Activated effector memory CD4-positive, alpha-beta T cell treated with anti-CD3 and anti-CD28 coated beads, Interleukin-2, amount 50 U/mL, for 16 hours (primary cell): ENCODE measurements around the gene INPP5K.
"Not testable (repeated sequence)": the region's sequence is repeated elsewhere in the genome, so short reads cannot be mapped to it uniquely, and the experiment has no call there.

Experiments
- DNase-seq: peaks from one replicate; pipeline ENCODE4 v3.0.0-alpha.2; 2020

INPP5K gene

DNA sequence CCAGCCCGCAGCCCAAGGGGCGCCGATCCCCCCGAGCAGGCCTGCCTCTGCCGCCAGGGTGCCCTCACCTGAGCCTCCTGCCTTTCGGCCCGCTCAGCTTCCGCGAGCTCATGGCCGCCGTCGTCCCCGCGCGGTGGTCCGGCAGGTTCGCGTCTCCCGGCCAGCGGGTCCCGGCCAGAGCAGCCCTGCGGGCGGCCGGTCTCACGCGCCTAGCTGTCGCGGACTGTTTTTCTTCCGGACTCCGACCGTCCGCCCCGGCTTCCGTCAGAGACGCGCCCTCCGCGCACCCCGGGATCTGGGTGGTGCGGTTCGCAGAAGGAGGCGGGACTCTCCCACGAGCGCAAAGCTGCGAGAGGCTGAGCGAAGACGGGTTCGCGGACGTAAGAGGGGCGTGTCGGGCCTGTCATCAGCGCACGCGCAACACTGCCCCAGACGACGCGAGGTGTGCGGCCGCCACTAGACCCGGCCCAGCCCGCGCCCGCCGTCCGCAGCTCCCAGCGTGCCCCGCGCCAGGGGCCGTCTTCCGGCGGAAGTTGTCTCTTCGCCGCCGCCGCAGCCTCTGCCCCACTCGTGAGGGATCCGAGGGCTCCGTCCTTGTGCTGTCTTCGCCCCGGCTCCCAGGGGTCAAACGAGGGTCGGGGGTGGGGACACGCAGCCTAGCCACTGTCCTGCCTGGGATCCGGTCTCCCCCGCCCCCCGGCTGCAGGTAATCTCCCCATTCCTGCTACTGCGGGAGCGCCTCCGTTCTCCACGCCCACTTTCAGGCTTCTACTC is at the start of gene INPP5K:
TSS of gene INPP5K (minus strand) at position 225 of the 774 bp plus-strand sequence. CDS start at position 112, 113 bp downstream.
- peak; percentile 99 for DNase-seq

GRCh38 chr17:1565877-1566276 is 49.5 kb upstream of the INPP5K start:
- no peak for DNase-seq

DNA sequence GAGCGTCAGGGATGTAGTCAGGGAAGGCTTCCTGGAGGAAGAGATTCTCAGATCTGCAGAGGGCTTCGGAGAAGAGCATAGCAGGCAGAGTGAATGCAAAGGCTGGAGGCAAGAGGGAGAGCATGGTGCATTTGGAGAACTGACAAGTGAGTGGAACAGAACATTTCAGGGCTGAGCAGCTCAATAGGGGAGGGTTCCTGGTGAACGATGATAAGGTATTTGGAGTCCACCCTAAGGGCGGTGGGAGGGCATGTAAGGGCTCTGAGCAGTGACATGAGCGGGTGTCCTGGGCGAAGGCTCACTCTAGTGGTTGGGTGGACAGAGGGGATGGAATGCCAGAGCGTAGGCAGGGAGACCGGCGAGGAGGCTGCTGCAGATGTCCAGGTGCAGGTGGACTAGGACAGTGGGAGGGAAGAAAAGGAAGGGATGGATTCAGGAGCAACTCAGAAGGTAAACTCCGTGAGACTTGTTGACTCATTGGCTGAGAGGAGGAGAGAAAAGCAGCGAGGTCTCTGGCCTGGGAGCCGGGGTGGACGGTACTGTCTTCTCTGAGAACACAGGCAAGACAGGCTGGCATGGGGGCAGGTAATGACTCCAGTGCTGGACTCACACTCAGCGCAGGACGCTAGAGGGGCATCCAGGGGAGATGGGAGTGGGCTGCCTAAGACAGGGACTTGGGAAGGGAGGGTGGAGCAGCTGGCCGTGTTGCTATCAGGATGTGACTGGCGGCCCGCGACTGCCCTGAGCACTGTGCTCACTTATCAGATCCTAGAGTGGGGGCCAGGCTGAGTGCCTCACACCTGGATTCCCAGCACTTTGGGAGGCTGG is 47.6 kb upstream of the INPP5K start:
- no peak for DNase-seq

- DNase-seq: not testable (repeated sequence)
Measured at GRCh38 chr17:1563471-1563785, 47.0 kb upstream of the INPP5K start.

- DNase-seq: no peak
Measured at GRCh38 chr17:1562176-1562643, 45.8 kb upstream of the INPP5K start.

DNA sequence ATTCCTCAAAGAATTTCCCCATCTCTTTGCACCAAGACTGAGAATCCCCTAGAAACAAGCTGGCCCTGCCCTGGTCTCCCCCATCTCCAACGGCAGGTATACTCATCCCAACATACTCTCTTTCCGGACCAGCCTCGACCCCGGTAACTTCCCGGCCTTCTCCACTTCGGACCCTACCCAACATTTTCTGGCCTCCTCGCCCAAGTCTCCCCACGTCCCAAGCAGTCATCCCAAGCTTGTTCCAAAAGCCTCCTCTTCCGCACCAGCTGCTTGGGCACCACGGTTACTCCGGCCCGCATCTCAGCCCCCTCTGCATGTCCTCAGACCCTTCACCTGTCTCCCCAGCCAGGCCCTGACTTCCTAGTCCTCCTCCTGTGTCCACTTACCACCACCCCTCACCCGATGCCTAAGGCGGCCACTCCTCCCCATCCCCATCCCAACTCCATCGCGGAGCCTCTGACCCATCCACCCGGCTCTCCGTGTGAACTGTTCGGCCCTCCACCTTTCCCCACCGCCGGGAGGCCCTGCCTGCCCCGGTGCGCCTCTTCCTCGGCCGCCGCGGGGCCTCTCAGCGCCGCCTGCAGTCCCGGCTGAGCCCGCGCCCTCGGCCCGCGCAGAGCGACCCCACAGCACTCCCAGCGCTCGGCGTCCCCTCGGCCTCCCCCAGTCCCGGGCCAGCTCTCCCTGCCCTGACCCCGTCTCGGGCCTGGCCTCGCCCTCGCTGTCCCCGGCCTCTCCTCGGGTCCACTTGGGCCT is 45.2 kb upstream of the INPP5K start:
- peak; percentile 81 for DNase-seq

DNA sequence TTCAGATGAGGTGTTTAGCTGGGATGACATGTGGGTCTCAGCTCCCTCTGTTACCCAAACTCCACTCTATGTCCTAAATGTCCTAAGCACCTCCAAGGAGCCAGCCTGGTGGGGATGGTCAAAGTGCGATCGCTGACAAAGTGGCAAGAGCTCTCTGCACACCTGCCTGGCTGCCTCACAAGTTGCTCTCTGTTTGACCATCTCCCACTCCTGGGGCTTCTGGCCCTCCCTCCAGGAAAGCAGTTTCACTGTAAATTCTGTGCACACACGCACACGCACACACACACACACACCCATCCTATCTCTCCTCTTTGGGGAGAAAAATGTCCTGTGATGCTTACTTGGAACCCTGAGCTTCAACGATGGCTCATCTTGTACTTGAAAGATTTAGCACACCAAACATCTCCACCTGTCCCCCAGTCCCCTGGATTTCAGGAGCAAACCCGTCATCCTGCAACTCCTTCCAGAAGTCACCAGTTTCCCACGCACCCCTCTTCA is 44.5 kb upstream of the INPP5K start:
- no peak for DNase-seq

DNA sequence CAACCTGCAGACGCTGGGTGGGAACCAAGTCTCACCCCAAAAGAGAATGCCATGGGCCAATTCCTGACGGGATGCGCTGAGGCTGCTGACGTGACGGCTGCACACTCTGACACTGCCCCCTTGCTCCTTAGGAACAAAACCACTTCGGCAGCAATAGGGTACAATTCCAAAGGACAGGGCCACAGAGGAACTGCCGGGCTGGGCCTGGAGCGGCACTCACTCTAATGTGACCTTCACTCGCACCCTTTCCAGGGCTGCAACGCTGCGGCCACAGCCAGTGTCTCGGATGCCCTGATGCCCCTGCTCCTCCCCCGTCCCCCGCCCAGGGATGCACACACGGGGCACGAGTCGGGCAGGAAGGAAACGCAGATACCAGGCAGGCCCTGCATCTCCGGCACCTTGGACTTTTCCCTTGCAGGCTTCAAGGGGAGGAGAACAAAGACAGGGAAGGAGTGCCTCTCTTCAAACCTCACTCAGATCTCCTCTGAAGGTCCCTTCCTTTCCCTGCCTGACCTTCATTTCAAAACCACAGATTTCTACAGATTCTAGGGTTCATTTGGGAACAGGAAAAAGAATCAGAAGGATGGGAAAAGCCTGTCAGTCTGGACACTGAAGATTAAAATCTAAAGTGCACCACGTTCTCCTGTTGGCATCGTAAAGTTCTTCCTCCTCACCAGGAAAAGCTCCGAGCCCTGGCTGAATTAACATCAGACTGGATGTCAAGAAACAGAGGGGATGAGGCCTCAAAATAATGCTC is 43.9 kb upstream of the INPP5K start:
- no peak for DNase-seq

- DNase-seq: no peak
Measured at GRCh38 chr17:1559047-1560043, 42.9 kb upstream of the INPP5K start.

- DNase-seq: no peak
Measured at GRCh38 chr17:1558401-1558800, 42.0 kb upstream of the INPP5K start.

GRCh38 chr17:1557355-1558095 is 41.1 kb upstream of the INPP5K start:
- DNase-seq: no peak

GRCh38 chr17:1555651-1556471 is 39.4 kb upstream of the INPP5K start:
- DNase-seq: no peak

GRCh38 chr17:1554751-1555540 is 38.5 kb upstream of the INPP5K start:
- DNase-seq: no peak

DNA sequence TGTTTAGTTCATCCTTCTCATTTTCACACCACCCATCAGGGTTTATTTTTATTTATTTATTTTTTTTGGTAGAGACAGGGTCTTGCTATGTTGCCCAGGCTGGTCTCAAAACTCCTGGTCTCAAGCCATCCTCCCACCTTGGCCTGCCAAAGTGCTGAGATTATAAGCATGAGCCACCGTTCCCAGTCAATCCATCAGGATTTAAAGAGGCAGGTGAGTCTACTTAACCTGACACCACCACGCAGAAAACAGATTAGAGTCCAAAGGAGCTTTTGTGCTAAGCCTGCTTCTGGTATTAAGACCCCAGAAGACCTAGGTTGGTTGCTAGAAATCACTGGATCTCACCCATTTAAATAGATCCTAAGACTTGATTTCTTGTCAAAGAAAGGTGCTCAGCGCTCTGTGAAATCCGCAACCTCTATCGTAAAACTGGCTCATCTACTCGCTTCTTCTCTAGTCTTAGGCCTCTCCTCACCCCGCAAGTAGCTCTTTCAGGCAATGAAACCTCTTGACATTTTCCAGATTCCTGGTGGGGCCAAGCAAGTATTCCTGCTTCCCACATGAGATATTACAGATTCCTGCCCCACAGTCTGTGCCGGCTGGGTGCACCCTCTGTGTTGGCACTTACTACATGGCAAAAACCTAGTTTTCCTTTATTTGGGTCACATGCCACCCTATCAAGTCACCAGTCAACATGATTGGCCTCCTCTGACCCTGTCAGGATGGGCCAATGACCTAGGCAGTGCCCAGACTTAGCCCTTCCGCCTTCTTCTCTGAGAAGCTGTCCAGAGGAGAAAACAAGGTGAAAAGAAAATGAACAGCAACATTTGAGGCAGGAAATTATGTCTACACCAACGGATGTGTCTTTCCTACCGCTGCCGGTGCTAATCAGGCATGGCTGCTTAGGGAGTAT is 37.2 kb upstream of the INPP5K start:
- no peak for DNase-seq

DNA sequence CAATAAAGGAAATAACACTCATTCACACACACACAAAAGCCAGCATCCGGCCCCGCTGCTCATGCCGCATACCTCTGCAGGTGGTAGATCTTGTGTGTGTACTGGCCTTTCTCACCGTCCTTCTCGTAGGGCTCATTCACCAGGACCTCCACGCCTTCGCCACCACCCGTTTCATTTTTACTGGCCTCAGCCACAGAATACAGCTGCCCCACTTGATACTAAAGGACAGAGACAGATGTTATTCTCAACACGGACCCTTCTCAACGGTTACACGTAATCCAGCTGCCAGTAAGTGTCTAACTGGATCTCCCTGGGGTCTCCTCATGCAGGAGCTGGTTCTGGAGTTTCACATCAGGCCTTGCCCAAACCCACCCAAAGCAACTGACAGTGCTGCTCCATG is 36.5 kb upstream of the INPP5K start:
- DNase-seq: no peak

- no peak for DNase-seq
Measured at GRCh38 chr17:1551741-1552140, 35.3 kb upstream of the INPP5K start.

DNA sequence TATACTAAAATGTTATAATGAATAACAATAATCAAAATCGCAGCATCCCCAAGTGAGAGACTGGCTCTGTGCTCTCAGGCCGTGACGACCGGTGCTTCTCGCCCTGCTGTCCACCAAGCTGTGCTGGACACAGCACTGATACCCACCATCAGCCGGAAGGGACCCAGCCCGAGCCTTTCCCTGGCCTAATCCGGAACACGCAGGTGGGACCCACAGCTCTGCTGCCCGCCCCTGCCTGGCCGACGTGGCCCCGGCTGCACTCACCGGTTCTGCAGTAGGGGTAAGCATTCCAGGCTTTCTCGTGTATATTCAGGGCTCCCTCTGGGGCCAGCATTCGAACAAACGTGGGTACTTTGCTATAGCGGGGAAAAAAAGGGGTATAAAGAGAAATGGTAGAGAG is 31.6 kb upstream of the INPP5K start:
- no peak for DNase-seq
